Transverse colon (tissue), 4 donors: ENCODE data around the gene FLNA. TPM values are rescaled to one million over a fixed set of nuclear protein-coding genes. Genes with fewer than 3 reads are reported as not detected.

Experiments used
- DNase-seq: peaks from one replicate; pipeline ENCODE4 v3.0.0-alpha.2; 2019
- H3K27ac ChIP-seq, 4 donors: fragments of 200-600 bp; sonication (generic); 2 replicates each; pipeline ENCODE4 v1.5.1; 2016 to 2018; ENCODE audit warnings: inconsistent platforms in 4 of 4
- H3K27me3 ChIP-seq: fragments of 200-600 bp; sonication (generic); 2 replicates; pipeline ENCODE4 v1.5.1; 2017; ENCODE audit warnings: inconsistent platforms
- H3K36me3 ChIP-seq, 4 donors: fragments of 200-600 bp; sonication (generic); 2 replicates each; pipeline ENCODE4 v1.5.1; 2017 to 2019; ENCODE audit warnings: inconsistent platforms in 4 of 4
- H3K4me1 ChIP-seq, 4 donors: fragments of 200-600 bp; sonication (generic); 2 replicates each; pipeline ENCODE4 v1.5.1; 2017 to 2020; ENCODE audit warnings: inconsistent platforms in 4 of 4
- H3K4me3 ChIP-seq, 4 donors: fragments of 200-600 bp; sonication (generic); 1 replicate in 1 of 4; 2 replicates in 3 of 4; pipeline versions ENCODE4 v1.5.1 to v1.6.1; 2017 to 2019; ENCODE audit warnings: inconsistent platforms in 4 of 4
- H3K9me3 ChIP-seq, 2 donors: fragments of 200-600 bp; sonication (generic); 2 replicates each; pipeline ENCODE4 v1.5.1; 2017 to 2019; ENCODE audit warnings: inconsistent platforms in 2 of 2
- CTCF ChIP-seq, 5 experiments: fragments of 200-600 bp in 3 of 5; fragments of 450-650 bp in 2 of 5; sonication (generic) in 3 of 5; IDR thresholded peaks; 1 replicate in 2 of 5; 2 replicates in 3 of 5; pipeline ENCODE4 v1.5.1; 2016 to 2017; ENCODE audit warnings: antibody characterized with exemption in 5 of 5, inconsistent platforms in 3 of 5, mild to moderate bottlenecking in 2 of 5, moderate library complexity in 1 of 5
- EP300 ChIP-seq: sonication (generic); formaldehyde crosslinking; IDR thresholded peaks from one replicate; pipeline ENCODE4 v1.6.1; 2017; ENCODE audit warnings: antibody characterized with exemption, low read depth
- POLR2A ChIP-seq: fragments of 450-650 bp; IDR thresholded peaks from one replicate; pipeline ENCODE4 v1.6.1; 2016; ENCODE audit warnings: antibody characterized with exemption, mild to moderate bottlenecking, moderate library complexity
- POLR2AphosphoS5 ChIP-seq, 3 donors: sonication (generic); formaldehyde crosslinking; IDR thresholded peaks; one replicate each; pipeline ENCODE4 v1.6.1; 2016; ENCODE audit warnings: antibody characterized with exemption in 3 of 3
- WGBS, 2 donors: methylation state at CpG; one replicate each; pipeline ENCODE4 v1.1.5; 2018; ENCODE audit warnings: low coverage in 1 of 2; 5-methylcytosine and 5-hydroxymethylcytosine counted together
- in situ Hi-C, 4 donors: fragments of 200-750 bp; cut with MboI; loops; one replicate each; pipeline versions ENCODE4 v1.15.0 to v1.15.1; 2017; ENCODE audit warnings: low sequenced_read_pairs in 3 of 4, low pct_ligation_motif_present in 1 of 4, low pct_unique_long_range_greater_than_20kb in 1 of 4
- intact Hi-C: fragments of 100-400 bp; cut with DNase I; formaldehyde crosslinking; loops from one replicate; pipeline ENCODE4 v1.15.1; 2023; ENCODE audit warnings: low total_unique reads
- total RNA-seq, 4 donors: library from RNA; depleted of rRNA; stranded (reverse); fragments of >200 nt; gene quantifications; one replicate each; pipeline ENCODE4 v1.1.0, GENCODE V29; 2016

The FLNA gene
- total RNA-seq, 4 donors from 2014 or later, result 632 to 3,163 (median 1,262) TPM

- no peak for DNase-seq
- no peak for TF ChIP-seq POLR2AphosphoS5 (IDR thresholded peaks at IDR 0.05)
- TF ChIP-seq POLR2A, result no peak
- TF ChIP-seq EP300, result no peak
- TF ChIP-seq CTCF (IDR thresholded peaks at IDR 0.05), result no peak
- H3K27ac ChIP-seq, result no peak overlapping the region
- intact Hi-C loops (no loop called here), in situ Hi-C loops (loop anchor here in 3 of 4 donors (25.0 kb wide), 1 partner anchor 133 kb away; the partner anchor contains the start of genes G6PD (in 3 of the 3) and IKBKG (in 3 of the 3))
- H3K36me3 ChIP-seq, result peaks cover 0 to 10% (median 0%) of the 10 kb centered on the region in 4 donors
- peaks cover 0 to 16% (median 8%) of the 10 kb centered on the region in 4 donors for H3K4me1 ChIP-seq
- 88% methylated on average over 4 of the region's 4 CpGs; no CpG with 5 or more reads in 1 of the 2 donors for WGBS, 2 donors
- H3K9me3 ChIP-seq, result no peaks in the 10 kb centered on the region
- no peaks in the 10 kb centered on the region for H3K27me3 ChIP-seq
- H3K4me3 ChIP-seq, result no peak overlapping the region
Observed at GRCh38 chrX:154403858-154404257, 29.4 kb upstream of the FLNA start.

GRCh38 chrX:154403192-154403591 is 28.8 kb upstream of the FLNA start:
- no peak for DNase-seq
- peaks cover 0 to 10% (median 0%) of the 10 kb centered on the region in 4 donors for H3K36me3 ChIP-seq
- no peak overlapping the region for H3K4me3 ChIP-seq
- in situ Hi-C loops, result loop anchor here in 3 of 4 donors (25.0 kb wide), 1 partner anchor 134 kb away; the partner anchor contains the start of genes G6PD (in 3 of the 3) and IKBKG (in 3 of the 3)
- H3K27me3 ChIP-seq, result no peaks in the 10 kb centered on the region
- TF ChIP-seq POLR2A, result no peak
- no peak for TF ChIP-seq EP300
- no peak for TF ChIP-seq CTCF (IDR thresholded peaks at IDR 0.05)
- no peak for TF ChIP-seq POLR2AphosphoS5 (IDR thresholded peaks at IDR 0.05)
- no peak overlapping the region for H3K27ac ChIP-seq
- 88% methylated on average over 10 of the region's 10 CpGs; no CpG with 5 or more reads in 1 of the 2 donors for WGBS, 2 donors
- H3K4me1 ChIP-seq, result peaks cover 0 to 14% (median 8%) of the 10 kb centered on the region in 4 donors
- intact Hi-C loops, result no loop called here
- no peaks in the 10 kb centered on the region for H3K9me3 ChIP-seq

- 79% methylated on average over 11 of the region's 19 CpGs; no CpG with 5 or more reads in 1 of the 2 donors for WGBS, 2 donors
Observed at GRCh38 chrX:154402622-154403127, 28.2 kb upstream of the FLNA start.

More at GRCh38 chrX:154402622-154403127, 28.2 kb upstream of the FLNA start:
- no peaks in the 10 kb centered on the region for H3K9me3 ChIP-seq
- DNase-seq, result no peak
- no peaks in the 10 kb centered on the region for H3K27me3 ChIP-seq
- H3K27ac ChIP-seq, result no peak overlapping the region
- peaks cover 0 to 10% (median 0%) of the 10 kb centered on the region in 4 donors for H3K36me3 ChIP-seq
- in situ Hi-C loops (loop anchor here in 3 of 4 donors (25.0 kb wide), 1 partner anchor 135 kb away; the partner anchor contains the start of genes G6PD (in 3 of the 3) and IKBKG (in 3 of the 3)), intact Hi-C loops (no loop called here)
- TF ChIP-seq EP300 (no peak), POLR2AphosphoS5 (IDR thresholded peaks at IDR 0.05) (no peak), CTCF (IDR thresholded peaks at IDR 0.05) (no peak)
- H3K4me3 ChIP-seq, result no peak overlapping the region
- peaks cover 0 to 14% (median 8%) of the 10 kb centered on the region in 4 donors for H3K4me1 ChIP-seq
